HCT116 (cell line): ENCODE results near the gene ELAVL3. TPM values are rescaled to one million over a fixed set of nuclear protein-coding genes. Genes with fewer than 3 reads are reported as not detected.

Source experiments
- ATAC-seq: fragments of 200-7000 bp; cut with Tn5 transposase; 2 replicates; pipeline ENCODE4 v1.9.1; 2020; ENCODE audit warnings: mild to moderate bottlenecking, moderate library complexity
- BruUV-seq: library from RNA; stranded (reverse); fragments of 400-500 nt; replicated peaks from 2 replicates; lab custom pipeline; 2021; lab: Mats Ljungman, UMichigan
- CTCF ChIA-PET: fragments of 300-600 bp; sonication (Branson Sonifier 250); formaldehyde crosslinking; loops from one replicate; lab custom pipeline; 2021; ENCODE audit warnings: antibody characterized with exemption; lab: Charles Lee
- POLR2A ChIA-PET: fragments of 300-600, 350-600 bp; sonication (Branson Sonifier 250); formaldehyde crosslinking; loops from one replicate; lab custom pipeline; 2021; ENCODE audit warnings: antibody characterized with exemption; lab: Charles Lee
- RAD21 ChIA-PET, 2 experiments: fragments of 300-600 bp; sonication (Branson Sonifier 250); formaldehyde crosslinking; loops; one replicate each; lab custom pipeline; 2023; ENCODE audit warnings: low total read pairs in 2 of 2; ENCODE audit not compliant: uncharacterized antibody in 2 of 2, unreplicated experiment in 2 of 2, low non-redundant PET in 1 of 2; lab: Charles Lee
- DNase-seq: peaks from one replicate; pipeline ENCODE4 v3.0.0-alpha.2; 2010; ENCODE audit warnings: low read depth, low spot score
- H2AFZ ChIP-seq: fragments of 200-600 bp; shearing (Covaris generic), sonication (generic); 2 replicates; pipeline ENCODE4 v1.6.1; 2017; ENCODE audit warnings: low read depth, mixed run types, mixed read lengths, antibody characterized with exemption, low read length; ENCODE audit not compliant: poor library complexity, severe bottlenecking
- H3K27ac ChIP-seq: 2 replicates; pipeline ENCODE4 v1.5.1; 2012; ENCODE audit warnings: low read depth, low read length
- H3K27me3 ChIP-seq: fragments of 200-600 bp; sonication (generic); 2 replicates; pipeline ENCODE4 v1.6.1; 2016; ENCODE audit warnings: mixed run types, low read length, mixed read lengths; ENCODE audit not compliant: insufficient read depth
- H3K36me3 ChIP-seq, 2 experiments: fragments of 200-500 bp in 1 of 2; fragments of 200-600 bp in 1 of 2; sonication (Bioruptor generic) in 1 of 2; sonication (generic) in 1 of 2; 2 replicates each; pipeline versions ENCODE4 v1.5.1 to v1.6.1; 2014 to 2016; ENCODE audit warnings: low read length in 2 of 2, inconsistent platforms in 1 of 2, mixed read lengths in 1 of 2, mixed run types in 1 of 2; ENCODE audit not compliant: insufficient read depth in 2 of 2, control insufficient read depth in 1 of 2
- H3K4me1 ChIP-seq, 2 experiments: fragments of 200-600 bp in 1 of 2; sonication (generic) in 1 of 2; 2 replicates each; pipeline versions ENCODE4 v1.5.1 to v1.6.1; 2012 to 2017; ENCODE audit warnings: low read length in 2 of 2, inconsistent platforms in 1 of 2, mild to moderate bottlenecking in 1 of 2, mixed read lengths in 1 of 2, mixed run types in 1 of 2, moderate library complexity in 1 of 2; ENCODE audit not compliant: insufficient read depth in 2 of 2, control insufficient read depth in 1 of 2
- H3K4me2 ChIP-seq: fragments of 200-600 bp; sonication (generic); 2 replicates; pipeline ENCODE4 v1.6.1; 2017; ENCODE audit warnings: mixed run types, low read length, mixed read lengths
- H3K4me3 ChIP-seq, 2 experiments: fragments of 200-600 bp in 1 of 2; sonication (generic) in 1 of 2; replicated peaks in 1 of 2; 2 replicates each; pipeline ENCODE4 v1.5.1; 2011 to 2016; ENCODE audit warnings: low read length in 2 of 2, control low read depth in 1 of 2, low read depth in 1 of 2, mild to moderate bottlenecking in 1 of 2, mixed read lengths in 1 of 2, mixed run types in 1 of 2
- H3K79me2 ChIP-seq: fragments of 200-600 bp; sonication (generic); 2 replicates; pipeline ENCODE4 v1.6.1; 2017; ENCODE audit warnings: mild to moderate bottlenecking, mixed run types, low read length, moderate library complexity, mixed read lengths; ENCODE audit not compliant: insufficient read depth
- H3K9ac ChIP-seq: fragments of 200-600 bp; sonication (generic); 2 replicates; pipeline ENCODE4 v1.6.1; 2016; ENCODE audit warnings: low read length, mixed read lengths
- H3K9me2 ChIP-seq: fragments of 200-600 bp; sonication (generic), shearing (Covaris generic); 2 replicates; pipeline ENCODE4 v1.6.1; 2017; ENCODE audit warnings: mixed run types, mild to moderate bottlenecking, moderate library complexity; ENCODE audit not compliant: insufficient read depth
- H3K9me3 ChIP-seq, 2 experiments: fragments of 200-500 bp in 1 of 2; fragments of 200-600 bp in 1 of 2; sonication (Bioruptor generic) in 1 of 2; sonication (generic) in 1 of 2; 2 replicates each; pipeline ENCODE4 v1.6.1; 2014 to 2017; ENCODE audit warnings: low read length in 2 of 2, mixed read lengths in 2 of 2, inconsistent platforms in 1 of 2, low read depth in 1 of 2, mild to moderate bottlenecking in 1 of 2, mixed run types in 1 of 2, moderate library complexity in 1 of 2; ENCODE audit not compliant: control insufficient read depth in 1 of 2, insufficient read depth in 1 of 2
- H4K20me1 ChIP-seq: fragments of 200-600 bp; sonication (generic), shearing (Covaris generic); 2 replicates; pipeline ENCODE4 v1.6.1; 2017; ENCODE audit warnings: mixed run types, mild to moderate bottlenecking, moderate library complexity; ENCODE audit not compliant: insufficient read depth
- CBX3 ChIP-seq: IDR thresholded peaks from 2 replicates; pipeline ENCODE4 v1.6.1; 2012; ENCODE audit warnings: low read depth
- CEBPB ChIP-seq: IDR thresholded peaks from 2 replicates; pipeline ENCODE4 v1.6.1; 2012; ENCODE audit warnings: low read depth
- EGR1 ChIP-seq: IDR thresholded peaks from 2 replicates; pipeline ENCODE4 v1.6.1; 2012; ENCODE audit warnings: low read depth
- ELF1 ChIP-seq: IDR thresholded peaks from 2 replicates; pipeline ENCODE4 v1.6.1; 2012; ENCODE audit warnings: low read depth, borderline replicate concordance
- EZH2 ChIP-seq: fragments of 200-600 bp; sonication (generic); IDR thresholded peaks from 2 replicates; pipeline ENCODE4 v1.6.1; 2017; ENCODE audit warnings: antibody characterized with exemption, mixed run types
- EZH2phosphoT487 ChIP-seq: fragments of 200-600 bp; IDR thresholded peaks from 2 replicates; pipeline ENCODE4 v1.6.1; 2018; ENCODE audit warnings: antibody characterized with exemption, borderline replicate concordance
- FOSL1 ChIP-seq: IDR thresholded peaks from 2 replicates; pipeline ENCODE4 v1.6.1; 2012; ENCODE audit warnings: low read depth
- JUND ChIP-seq: IDR thresholded peaks from 2 replicates; pipeline ENCODE4 v1.6.1; 2012
- POLR2AphosphoS5 ChIP-seq: IDR thresholded peaks from 2 replicates; pipeline ENCODE4 v1.6.1; 2011; ENCODE audit warnings: mild to moderate bottlenecking, low read depth, low read length, moderate library complexity
- RAD21 ChIP-seq: IDR thresholded peaks from 2 replicates; pipeline ENCODE4 v1.6.1; 2012; ENCODE audit warnings: low read depth, mild to moderate bottlenecking
- SIN3A ChIP-seq: IDR thresholded peaks from 2 replicates; pipeline ENCODE4 v1.6.1; 2012; ENCODE audit warnings: low read depth
- SP1 ChIP-seq: IDR thresholded peaks from 2 replicates; pipeline ENCODE4 v1.6.1; 2012; ENCODE audit warnings: low read depth
- SRF ChIP-seq: IDR thresholded peaks from 2 replicates; pipeline ENCODE4 v1.6.1; 2012; ENCODE audit warnings: low read depth
- ZFX ChIP-seq: fragments of 450-650 bp; IDR thresholded peaks from 2 replicates; pipeline ENCODE4 v1.6.1; 2017
- ZNF274 ChIP-seq: fragments of 200-500 bp; sonication (Bioruptor generic); IDR thresholded peaks from 2 replicates; pipeline ENCODE4 v1.6.1; 2014; ENCODE audit warnings: mild to moderate bottlenecking, low read depth, low read length, inconsistent platforms
- intact Hi-C: fragments of 100-400 bp; cut with micrococcal nuclease; formaldehyde crosslinking; loops from 2 replicates; pipeline ENCODE4 v1.10.0; 2022
- total RNA-seq: library from RNA; stranded (reverse); gene quantifications from one replicate; pipeline ENCODE4 v1.2.1, GENCODE V29; 2021; ENCODE audit not compliant: unreplicated experiment
- TF ChIP-seq, protein P1 (sequence below): IDR thresholded peaks from 2 replicates; pipeline ENCODE4 v1.6.1; 2012; ENCODE audit warnings: low read depth
- TF ChIP-seq, protein P2 (sequence below): IDR thresholded peaks from 2 replicates; pipeline ENCODE4 v1.6.1; 2012
- TF ChIP-seq, protein P3 (sequence below), 3 experiments: fragments of 200-600 bp in 1 of 3; sonication (generic) in 1 of 3; IDR thresholded peaks in 2 of 3; conservative IDR thresholded peaks in 1 of 3; 2 replicates each; pipeline ENCODE4 v1.5.1; 2012 to 2017; ENCODE audit warnings: low read depth in 2 of 3, low read length in 2 of 3, antibody characterized with exemption in 1 of 3, borderline replicate concordance in 1 of 3, control low read depth in 1 of 3, mild to moderate bottlenecking in 1 of 3, mixed read lengths in 1 of 3, mixed run types in 1 of 3, moderate library complexity in 1 of 3; ENCODE audit not compliant: insufficient read depth in 1 of 3

The ELAVL3 gene
- total RNA-seq, 1 experiment from 2014 or later = 0.05 TPM

DNA sequence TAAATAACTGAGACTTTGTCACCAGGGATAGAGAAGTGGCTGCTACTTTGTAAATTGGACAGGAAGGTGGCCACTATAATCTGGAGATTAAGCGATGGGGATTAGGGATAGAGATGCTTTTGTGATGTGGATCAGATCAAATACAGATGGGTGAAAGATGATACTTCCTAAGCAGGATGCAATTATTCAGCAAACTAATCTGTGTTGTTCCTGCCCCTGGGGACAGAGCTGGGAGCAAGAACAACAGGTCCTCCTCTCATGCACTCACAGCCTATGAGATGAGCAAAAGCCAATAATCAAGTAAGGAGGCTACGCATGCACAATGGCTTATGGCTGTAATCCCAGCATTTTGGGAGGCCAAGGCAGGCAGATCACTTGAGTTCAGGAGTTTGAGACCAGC is 66.3 kb downstream of the ELAVL3 start:
- peaks cover 7 to 18% of the 10 kb centered on the region in 2 experiments for H3K4me1 ChIP-seq
- H3K36me3 ChIP-seq = peaks cover 4 to 9% of the 10 kb centered on the region in 2 experiments; a peak in 3 of 4 replicates
- no peaks in the 10 kb centered on the region; the same call in 1 of the 2 replicates for H3K79me2 ChIP-seq
- no peak overlapping the region for H2AFZ ChIP-seq
- no peak for TF ChIP-seq SIN3A
- no peak for TF ChIP-seq EZH2
- TF ChIP-seq, all 23 proteins: peak for 0
- H3K27me3 ChIP-seq = no peaks in the 10 kb centered on the region
- H3K9me2 ChIP-seq = no peaks in the 10 kb centered on the region
- no peak overlapping the region for H3K4me2 ChIP-seq
- no peak overlapping the region for H3K4me3 ChIP-seq
- ATAC-seq (no peak), DNase-seq (no peak)
- CTCF ChIA-PET = interaction anchor here (1.7 kb wide), 1 partner anchor 33 kb away, joined by 5 read pairs; no protein-coding TSS in a partner anchor
- BruUV-seq = no TSS peak
- no peaks in the 10 kb centered on the region for H4K20me1 ChIP-seq
- intact Hi-C loops = no loop called here
- RAD21 ChIA-PET = no interaction called here
- H3K9me3 ChIP-seq = no peaks in the 10 kb centered on the region
- H3K9ac ChIP-seq = no peak overlapping the region
- POLR2A ChIA-PET = no interaction called here
- no peak overlapping the region for H3K27ac ChIP-seq

DNA sequence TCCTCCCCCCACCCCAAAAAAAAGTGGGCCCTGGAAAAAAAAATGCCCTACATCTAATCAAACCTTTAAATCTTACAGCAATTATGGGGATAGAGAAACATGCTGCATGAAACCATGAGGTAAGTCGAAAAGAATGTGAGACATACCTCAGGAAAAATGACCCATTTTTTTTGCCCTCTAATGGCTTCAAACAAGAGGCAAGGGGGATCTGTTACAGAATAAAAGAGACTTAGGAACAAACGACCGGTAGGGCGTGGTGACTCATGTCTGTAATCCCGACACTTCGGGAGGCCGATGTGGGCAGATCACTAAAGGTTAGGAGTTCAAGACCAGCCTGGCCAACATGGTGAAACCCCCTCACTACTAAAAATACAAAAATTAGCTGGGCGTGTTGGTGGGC is 70.2 kb downstream of the ELAVL3 start:
- Histone ChIP-seq H3K4me2 (no peak overlapping the region), H4K20me1 (no peaks in the 10 kb centered on the region), H2AFZ (no peak overlapping the region), H3K27me3 (no peaks in the 10 kb centered on the region), H3K9me2 (no peaks in the 10 kb centered on the region), H3K36me3 (peaks cover 6 to 9% of the 10 kb centered on the region in 2 experiments), H3K27ac (no peak overlapping the region), H3K79me2 (no peaks in the 10 kb centered on the region; the same call in 1 of the 2 replicates), H3K9me3 (no peaks in the 10 kb centered on the region), H3K9ac (no peak overlapping the region), H3K4me1 (peaks cover 0 to 10% of the 10 kb centered on the region in 2 experiments; a peak in 3 of 4 replicates), H3K4me3 (no peak overlapping the region)
- intact Hi-C loops = no loop called here
- RAD21 ChIA-PET = no interaction called here
- DNase-seq = no peak
- ATAC-seq = no peak
- CTCF ChIA-PET = no interaction called here
- BruUV-seq = no TSS peak
- POLR2A ChIA-PET = no interaction called here
- TF ChIP-seq, protein P1, sequence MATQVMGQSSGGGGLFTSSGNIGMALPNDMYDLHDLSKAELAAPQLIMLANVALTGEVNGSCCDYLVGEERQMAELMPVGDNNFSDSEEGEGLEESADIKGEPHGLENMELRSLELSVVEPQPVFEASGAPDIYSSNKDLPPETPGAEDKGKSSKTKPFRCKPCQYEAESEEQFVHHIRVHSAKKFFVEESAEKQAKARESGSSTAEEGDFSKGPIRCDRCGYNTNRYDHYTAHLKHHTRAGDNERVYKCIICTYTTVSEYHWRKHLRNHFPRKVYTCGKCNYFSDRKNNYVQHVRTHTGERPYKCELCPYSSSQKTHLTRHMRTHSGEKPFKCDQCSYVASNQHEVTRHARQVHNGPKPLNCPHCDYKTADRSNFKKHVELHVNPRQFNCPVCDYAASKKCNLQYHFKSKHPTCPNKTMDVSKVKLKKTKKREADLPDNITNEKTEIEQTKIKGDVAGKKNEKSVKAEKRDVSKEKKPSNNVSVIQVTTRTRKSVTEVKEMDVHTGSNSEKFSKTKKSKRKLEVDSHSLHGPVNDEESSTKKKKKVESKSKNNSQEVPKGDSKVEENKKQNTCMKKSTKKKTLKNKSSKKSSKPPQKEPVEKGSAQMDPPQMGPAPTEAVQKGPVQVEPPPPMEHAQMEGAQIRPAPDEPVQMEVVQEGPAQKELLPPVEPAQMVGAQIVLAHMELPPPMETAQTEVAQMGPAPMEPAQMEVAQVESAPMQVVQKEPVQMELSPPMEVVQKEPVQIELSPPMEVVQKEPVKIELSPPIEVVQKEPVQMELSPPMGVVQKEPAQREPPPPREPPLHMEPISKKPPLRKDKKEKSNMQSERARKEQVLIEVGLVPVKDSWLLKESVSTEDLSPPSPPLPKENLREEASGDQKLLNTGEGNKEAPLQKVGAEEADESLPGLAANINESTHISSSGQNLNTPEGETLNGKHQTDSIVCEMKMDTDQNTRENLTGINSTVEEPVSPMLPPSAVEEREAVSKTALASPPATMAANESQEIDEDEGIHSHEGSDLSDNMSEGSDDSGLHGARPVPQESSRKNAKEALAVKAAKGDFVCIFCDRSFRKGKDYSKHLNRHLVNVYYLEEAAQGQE = no peak
- no peak for TF ChIP-seq CEBPB
- no peak for TF ChIP-seq EGR1
- no peak for TF ChIP-seq ZFX
- TF ChIP-seq FOSL1 = no peak
- TF ChIP-seq, protein P2, sequence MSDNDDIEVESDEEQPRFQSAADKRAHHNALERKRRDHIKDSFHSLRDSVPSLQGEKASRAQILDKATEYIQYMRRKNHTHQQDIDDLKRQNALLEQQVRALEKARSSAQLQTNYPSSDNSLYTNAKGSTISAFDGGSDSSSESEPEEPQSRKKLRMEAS = no peak
- no peak for TF ChIP-seq ZNF274
- TF ChIP-seq SP1 = no peak
- TF ChIP-seq CBX3 = no peak
- no peak for TF ChIP-seq ELF1
- TF ChIP-seq EZH2phosphoT487 = no peak
- no peak for TF ChIP-seq SRF
- no peak for TF ChIP-seq RAD21
- TF ChIP-seq POLR2AphosphoS5 = no peak
- TF ChIP-seq JUND = no peak
- TF ChIP-seq, protein P3, sequence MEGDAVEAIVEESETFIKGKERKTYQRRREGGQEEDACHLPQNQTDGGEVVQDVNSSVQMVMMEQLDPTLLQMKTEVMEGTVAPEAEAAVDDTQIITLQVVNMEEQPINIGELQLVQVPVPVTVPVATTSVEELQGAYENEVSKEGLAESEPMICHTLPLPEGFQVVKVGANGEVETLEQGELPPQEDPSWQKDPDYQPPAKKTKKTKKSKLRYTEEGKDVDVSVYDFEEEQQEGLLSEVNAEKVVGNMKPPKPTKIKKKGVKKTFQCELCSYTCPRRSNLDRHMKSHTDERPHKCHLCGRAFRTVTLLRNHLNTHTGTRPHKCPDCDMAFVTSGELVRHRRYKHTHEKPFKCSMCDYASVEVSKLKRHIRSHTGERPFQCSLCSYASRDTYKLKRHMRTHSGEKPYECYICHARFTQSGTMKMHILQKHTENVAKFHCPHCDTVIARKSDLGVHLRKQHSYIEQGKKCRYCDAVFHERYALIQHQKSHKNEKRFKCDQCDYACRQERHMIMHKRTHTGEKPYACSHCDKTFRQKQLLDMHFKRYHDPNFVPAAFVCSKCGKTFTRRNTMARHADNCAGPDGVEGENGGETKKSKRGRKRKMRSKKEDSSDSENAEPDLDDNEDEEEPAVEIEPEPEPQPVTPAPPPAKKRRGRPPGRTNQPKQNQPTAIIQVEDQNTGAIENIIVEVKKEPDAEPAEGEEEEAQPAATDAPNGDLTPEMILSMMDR (IDR thresholded peaks at IDR 0.05 in 2 of 3, conservative IDR thresholded peaks at IDR 0.05 in 1 of 3; ENCODE audit: borderline replicate concordance in 1 of 3, insufficient read depth in 1 of 3, low read depth in 2 of 3, low read length in 2 of 3) = no peak
- TF ChIP-seq SIN3A = no peak
